K562 (cell line): ENCODE measurements around the gene GFOD1. TPM values are rescaled to one million over a fixed set of nuclear protein-coding genes. Genes with fewer than 3 reads are reported as not detected.

ENCODE experiments used
- ARID4B ChIP-seq: sonication (generic); formaldehyde crosslinking; IDR thresholded peaks from 2 replicates; pipeline ENCODE4 v1.8.0; 2022; ENCODE audit warnings: mild to moderate bottlenecking, missing genetic modification reagents
- BRD4 ChIP-seq: fragments of 200-600 bp; sonication (generic); IDR thresholded peaks from 2 replicates; pipeline ENCODE4 v1.6.1; 2017; ENCODE audit warnings: inconsistent platforms
- BRD9 ChIP-seq: fragments of 450-650 bp; IDR thresholded peaks from 2 replicates; pipeline ENCODE4 v1.6.1; 2018; ENCODE audit warnings: low read depth; ENCODE audit not compliant: partially characterized antibody
- CBFA2T3 ChIP-seq: fragments of 450-650 bp; IDR thresholded peaks from 2 replicates; pipeline ENCODE4 v1.6.1; 2017
- CEBPZ ChIP-seq: fragments of 150-350 bp; IDR thresholded peaks from 2 replicates; pipeline ENCODE4 v1.6.1; 2014; ENCODE audit warnings: low read depth, mild to moderate bottlenecking, low read length, borderline replicate concordance
- KHSRP ChIP-seq: fragments of 450-650 bp; IDR thresholded peaks from 2 replicates; pipeline ENCODE4 v1.6.1; 2017
- NR3C1 ChIP-seq: sonication (generic); formaldehyde crosslinking; IDR thresholded peaks from 2 replicates; pipeline ENCODE4 v1.8.1; 2022; ENCODE audit warnings: missing genetic modification reagents
- ZNF12 ChIP-seq: sonication (generic); formaldehyde crosslinking; IDR thresholded peaks from 2 replicates; pipeline ENCODE4 v1.4.0; 2020; ENCODE audit warnings: mild to moderate bottlenecking, missing genetic modification reagents
- ZNF140 ChIP-seq: fragments of 250-450 bp; sonication (Bioruptor Pico); IDR thresholded peaks from 2 replicates; pipeline ENCODE4 v1.8.0; 2021; ENCODE audit warnings: moderate library complexity, mild to moderate bottlenecking, inconsistent platforms
- ZNF408 ChIP-seq: fragments of 250-450 bp; sonication (Bioruptor Pico); IDR thresholded peaks from 2 replicates; pipeline ENCODE4 v1.4.0; 2020; ENCODE audit warnings: low read depth, mild to moderate bottlenecking, moderate library complexity
- ZNF592 ChIP-seq: fragments of 450-650 bp; IDR thresholded peaks from 2 replicates; pipeline ENCODE4 v1.6.1; 2017; ENCODE audit warnings: antibody characterized with exemption, mild to moderate bottlenecking
- ZNF644 ChIP-seq: fragments of 200-800 bp; sonication (Bioruptor generic); IDR thresholded peaks from 2 replicates; pipeline ENCODE4 v1.6.1; 2016; ENCODE audit warnings: low read depth, missing genetic modification characterization, missing compliant biosample characterization
- polyA plus RNA-seq, 8 experiments: library from polyadenylated mRNA; depleted of rRNA in 4 of 8; stranded (reverse) in 5 of 8; unstranded in 3 of 8; fragments of >200 nt; fragmentation: Nextera tagmentation in 2 of 8; fragmentation: Illumina TruSeq in 1 of 8; extraction: Ambion mirVana in 2 of 8; extraction: Trizol in 1 of 8; gene quantifications; 2 replicates each; pipeline versions ENCODE4 v1.2.1 to v1.2.3, GENCODE V29; 2011 to 2014; ENCODE audit warnings: inconsistent platforms in 1 of 8, missing spikeins in 1 of 8
- total RNA-seq, 7 experiments: library from RNA; depleted of rRNA in 6 of 7; stranded (reverse); fragments of >200 nt in 6 of 7; fragmentation: Illumina TruSeq in 2 of 7; extraction: Trizol in 2 of 7; gene quantifications; 2 replicates each; pipeline versions ENCODE4 v1.2.1 to v1.2.3, GENCODE V29; 2011 to 2021; ENCODE audit warnings: low replicate concordance in 1 of 7

The GFOD1 gene
- total and polyA plus RNA-seq, 9 of the 15 experiments (the other 6 are each of a cell fraction or from before 2014, with no cell fraction given): 3.8 to 12.0 (median 8.2) TPM

GRCh38 chr6:13406781-13407180, 80.6 kb downstream of the GFOD1 start (continued):
- TF ChIP-seq NR3C1 (no peak), KHSRP (no peak), ARID4B (CRISPR knock-in tag) (no peak), ZNF140 (CRISPR knock-in tag) (no peak), ZNF644 (tag) (no peak), ZNF12 (no peak), ZNF408 (no peak), BRD4 (no peak), CEBPZ (no peak), CBFA2T3 (no peak), ZNF592 (0 out of 2 replicates have a peak, but pooled peaks have one; percentile 11), BRD9 (no peak)
